ENCODE data around the gene S100A12.
"Not testable (repeated sequence)": the region's sequence is repeated elsewhere in the genome, so short reads cannot be mapped to it uniquely, and the experiment has no call there.

The S100A12 gene

GRCh38 chr1:153353226-153353947, 22.0 kb downstream of the S100A12 start:
- no peak for DNase-seq (ENCODE audit: low read depth in 2 of 2)

- DNase-seq (ENCODE audit: low read depth in 2 of 2), result peak; percentile 35 to 49
Measured at GRCh38 chr1:153352523-153352922, 22.9 kb downstream of the S100A12 start.

DNA sequence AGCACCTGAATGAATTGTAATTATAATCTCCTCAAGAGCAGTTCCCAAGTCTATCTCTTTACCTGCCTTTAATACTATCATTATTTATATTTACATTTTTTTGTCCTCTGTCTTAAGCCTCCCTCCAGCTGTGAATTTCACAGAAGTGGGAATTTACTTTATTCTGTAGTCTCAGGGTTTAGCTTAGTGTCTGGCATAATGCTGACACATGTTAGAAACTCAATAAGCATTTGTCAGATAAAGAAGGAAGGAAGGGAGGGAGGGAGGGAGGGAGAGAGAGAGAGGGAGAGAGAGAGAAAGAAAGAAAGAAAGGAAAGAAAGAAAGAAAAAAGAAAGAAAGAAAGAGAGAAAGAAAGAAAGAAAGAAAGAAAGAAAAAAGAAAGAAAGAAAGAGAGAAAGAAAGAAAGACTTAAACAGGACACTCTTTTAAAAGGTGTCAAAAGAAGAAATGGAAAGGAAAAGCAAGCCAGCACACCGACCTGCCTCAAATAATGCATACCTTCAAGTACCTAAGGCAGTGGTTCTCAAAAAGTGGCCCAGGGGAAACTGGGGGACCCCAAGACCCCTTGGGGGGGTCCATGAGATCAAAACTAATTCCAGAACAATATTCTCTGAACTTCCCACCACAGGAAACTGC, 25.0 kb downstream of the S100A12 start:
- DNase-seq (ENCODE audit: low read depth in 2 of 2), result no peak

- no peak for DNase-seq (ENCODE audit: low read depth in 2 of 2)
Measured at GRCh38 chr1:153349363-153350320, 25.8 kb downstream of the S100A12 start.

DNA sequence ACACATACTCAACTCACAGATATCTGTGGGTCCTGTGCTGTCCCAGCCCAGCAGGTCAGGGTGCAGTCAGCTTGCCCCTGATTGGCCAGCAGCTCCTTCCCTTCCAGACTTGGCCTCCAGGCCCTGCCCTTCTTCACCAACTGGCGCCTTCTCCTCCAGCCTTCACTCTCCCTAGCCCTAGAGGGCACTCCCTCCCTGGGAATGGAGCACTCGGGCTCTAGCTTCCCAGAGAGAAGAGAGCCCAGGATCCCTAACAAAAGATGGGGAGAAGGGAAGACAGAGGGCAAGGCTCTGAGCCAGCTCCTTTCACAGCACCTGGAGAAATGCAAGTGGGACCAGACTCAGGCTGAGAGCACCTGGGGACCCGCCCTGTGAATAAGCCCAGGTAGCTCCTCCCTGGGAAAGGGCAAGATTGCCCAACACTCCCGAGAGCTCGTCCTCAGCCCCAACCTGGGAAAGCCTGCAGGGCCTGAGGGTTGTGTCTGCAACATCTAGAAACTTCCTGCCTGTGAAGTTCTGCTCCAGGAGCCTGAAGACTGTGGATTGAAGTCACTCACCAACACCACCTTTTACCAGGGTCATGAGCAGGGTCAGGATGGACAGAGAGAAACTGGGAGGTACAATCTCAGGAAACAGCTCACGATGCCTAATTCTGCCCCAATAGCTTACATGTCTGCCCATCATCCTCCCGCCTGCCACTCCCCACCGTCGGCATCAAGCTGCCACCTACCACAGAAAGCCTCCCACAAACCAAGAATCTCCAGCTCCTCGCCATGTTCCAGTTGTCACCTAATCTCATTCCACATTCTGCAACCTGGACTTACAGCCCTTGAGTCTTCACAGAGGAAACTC, 26.7 kb downstream of the S100A12 start, which contains the start of gene PGLYRP4:
PGLYRP4 (minus strand) TSS at position 331 of the 852 bp plus-strand sequence. CDS start 909 bp downstream, outside the sequence.
- DNase-seq (ENCODE audit: low read depth in 2 of 2), result no peak

DNA sequence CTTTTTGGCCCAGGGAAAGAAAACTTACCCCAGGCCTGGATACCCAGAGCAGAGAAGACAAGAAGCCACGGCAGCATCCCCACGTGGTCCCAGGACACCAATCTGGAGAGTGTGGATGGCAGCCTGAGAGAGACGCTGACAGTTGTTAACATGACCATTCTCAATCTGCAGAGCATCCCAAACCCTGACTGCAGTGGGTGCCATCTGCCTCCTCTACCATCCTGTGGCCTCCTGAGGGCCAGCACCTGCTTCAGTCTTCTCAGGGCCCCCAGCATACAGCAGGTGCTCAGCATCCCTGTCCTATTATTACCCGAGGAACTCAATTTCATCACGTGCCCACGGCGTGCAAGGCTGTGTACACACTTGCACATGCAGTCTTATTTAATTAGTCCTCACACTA, 27.6 kb downstream of the S100A12 start:
- DNase-seq (ENCODE audit: low read depth in 2 of 2), result no peak

- DNase-seq (ENCODE audit: low read depth in 2 of 2), result not testable (repeated sequence)
Measured at GRCh38 chr1:153347049-153347448, 28.4 kb downstream of the S100A12 start.

DNA sequence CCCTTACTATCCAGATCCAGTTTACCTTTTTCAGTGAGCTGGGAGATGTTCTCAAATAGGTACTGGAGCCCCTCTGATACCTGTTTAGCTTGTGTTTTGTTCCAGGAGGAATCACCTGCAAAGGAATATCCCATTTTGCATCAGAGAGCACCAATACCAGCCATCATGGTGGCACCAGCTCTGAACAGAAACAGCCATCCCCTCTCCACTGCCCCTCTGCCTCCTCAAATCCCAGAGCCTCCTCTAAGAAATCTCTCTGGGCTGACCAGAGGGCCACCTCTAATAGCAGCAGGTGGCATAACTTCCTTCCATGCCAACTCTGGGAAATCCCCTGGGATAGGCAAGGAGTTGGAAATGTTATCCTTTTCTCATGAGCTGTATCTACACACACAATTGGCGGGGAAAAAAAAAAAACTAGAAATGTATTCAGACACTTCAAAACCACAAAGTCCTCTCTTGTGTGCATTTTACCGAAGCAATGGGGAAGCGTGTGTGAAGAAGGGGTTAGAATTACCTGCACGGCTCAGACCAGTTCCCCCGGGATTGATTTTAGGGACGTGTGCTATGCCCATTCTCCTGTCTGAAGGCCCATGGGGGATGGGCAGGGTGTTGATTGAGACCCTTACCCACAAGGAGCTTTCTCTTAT, 29.2 kb downstream of the S100A12 start:
- DNase-seq (ENCODE audit: low read depth in 2 of 2), result no peak

DNA sequence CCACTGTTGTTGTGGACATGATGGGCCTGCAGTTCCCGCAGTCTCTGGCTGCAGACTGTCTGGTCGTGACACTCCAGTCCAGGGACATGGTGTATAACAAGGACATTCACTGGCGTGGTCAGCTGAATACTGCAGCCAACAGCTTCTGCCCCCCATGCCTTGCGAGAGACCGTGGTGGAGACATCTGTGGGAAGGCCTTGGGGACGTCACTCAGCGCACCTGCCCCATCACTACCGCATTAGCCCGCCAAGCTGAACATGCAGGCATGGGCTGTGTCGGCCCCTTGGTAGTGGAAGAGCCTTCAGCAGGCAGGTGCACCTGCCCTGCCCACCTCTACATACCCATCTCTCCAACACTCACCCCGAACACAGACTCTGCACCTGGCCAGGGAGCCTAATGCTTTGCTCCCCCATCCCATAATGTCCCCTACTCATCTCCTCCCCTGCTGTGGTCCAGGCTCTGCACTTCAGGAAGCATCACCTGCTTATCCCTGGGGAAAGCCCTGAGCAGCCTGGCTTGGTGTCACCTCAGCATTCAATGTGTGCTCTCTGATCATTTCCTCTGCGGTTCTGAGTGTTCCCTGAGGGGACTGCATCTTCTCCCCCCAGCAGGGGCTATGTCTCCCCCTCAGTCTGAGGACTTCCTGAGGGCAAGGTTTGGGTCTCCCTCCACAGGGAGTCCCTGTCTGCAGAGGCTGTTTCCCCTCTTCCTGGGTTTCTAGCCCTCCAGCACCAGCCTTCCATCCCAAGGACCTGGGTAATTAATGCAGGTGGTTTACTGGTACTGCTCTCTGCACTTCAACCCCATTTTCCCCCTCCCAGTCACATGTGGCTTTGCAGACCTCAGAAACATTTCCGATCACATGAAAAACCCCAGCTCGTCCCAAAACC, 30.0 kb downstream of the S100A12 start:
- no peak for DNase-seq (ENCODE audit: low read depth in 2 of 2)

- DNase-seq (ENCODE audit: low read depth in 2 of 2), result no peak
Measured at GRCh38 chr1:153344718-153345025, 30.7 kb downstream of the S100A12 start.

- DNase-seq (ENCODE audit: low read depth in 2 of 2), result no peak
Measured at GRCh38 chr1:153343811-153344717, 31.4 kb downstream of the S100A12 start.

DNA sequence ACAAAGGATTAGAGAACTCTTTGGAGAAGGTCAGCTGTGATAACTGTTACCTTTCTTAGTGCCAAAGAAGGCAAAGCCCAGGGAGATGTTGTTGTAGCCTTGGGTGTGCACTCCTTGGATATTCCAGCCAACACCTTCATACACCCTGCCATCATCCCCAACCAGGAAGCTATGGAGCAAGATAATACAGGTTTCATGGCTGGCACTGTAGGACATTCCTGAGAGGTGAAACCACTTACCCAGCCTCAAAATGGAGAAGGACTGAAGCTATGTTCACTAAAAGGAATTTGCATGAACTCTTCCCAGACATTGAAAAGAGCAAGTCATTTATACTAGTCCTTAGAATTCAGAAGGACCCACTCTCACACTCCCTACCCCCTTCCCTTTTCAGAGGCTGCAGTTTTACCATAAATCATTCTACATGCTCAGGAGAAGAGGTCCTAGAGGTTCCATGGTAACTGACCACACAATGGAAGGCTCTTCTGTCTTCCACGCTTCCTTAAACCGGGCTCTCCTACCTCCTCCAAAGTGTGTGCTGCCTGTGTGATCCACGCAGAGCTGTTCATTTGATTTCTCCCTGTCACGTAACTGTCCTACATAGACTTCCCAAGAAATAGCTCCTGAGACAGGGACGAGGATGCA, 32.3 kb downstream of the S100A12 start:
- no peak for DNase-seq (ENCODE audit: low read depth in 2 of 2)

GRCh38 chr1:153342178-153342577, 33.2 kb downstream of the S100A12 start:
- DNase-seq (ENCODE audit: low read depth in 2 of 2), result no peak

GRCh38 chr1:153341431-153341934, 33.9 kb downstream of the S100A12 start:
- no peak for DNase-seq (ENCODE audit: low read depth in 2 of 2)

GRCh38 chr1:153340356-153340755, 35.1 kb downstream of the S100A12 start:
- no peak for DNase-seq (ENCODE audit: low read depth in 2 of 2)

- DNase-seq (ENCODE audit: low read depth in 2 of 2), result no peak
Measured at GRCh38 chr1:153339802-153340201, 35.6 kb downstream of the S100A12 start.

- DNase-seq (ENCODE audit: low read depth in 2 of 2), result no peak
Measured at GRCh38 chr1:153337980-153338853, 37.2 kb downstream of the S100A12 start.
